Astrocyte of the spinal cord (primary cell): Measurements from ENCODE around the gene CCL5.

Source experiments
- DNase-seq: peaks from one replicate; pipeline ENCODE4 v3.0.0; 2011; ENCODE audit warnings: low read depth, low spot score
- H3K4me3 ChIP-seq: 2 replicates; pipeline ENCODE4 v1.5.1; 2011; ENCODE audit warnings: low read depth, mild to moderate bottlenecking, low read length, moderate library complexity
- in situ Hi-C: cut with HindIII; loops from 2 replicates; pipeline ENCODE4 v1.10.0; 2017; ENCODE audit warnings: low sequenced_read_pairs
- TF ChIP-seq, protein P1 (sequence below): IDR thresholded peaks from 2 replicates; pipeline ENCODE4 v1.5.1; 2012; ENCODE audit warnings: low read depth, mild to moderate bottlenecking, low read length, inconsistent platforms

Gene CCL5

DNA sequence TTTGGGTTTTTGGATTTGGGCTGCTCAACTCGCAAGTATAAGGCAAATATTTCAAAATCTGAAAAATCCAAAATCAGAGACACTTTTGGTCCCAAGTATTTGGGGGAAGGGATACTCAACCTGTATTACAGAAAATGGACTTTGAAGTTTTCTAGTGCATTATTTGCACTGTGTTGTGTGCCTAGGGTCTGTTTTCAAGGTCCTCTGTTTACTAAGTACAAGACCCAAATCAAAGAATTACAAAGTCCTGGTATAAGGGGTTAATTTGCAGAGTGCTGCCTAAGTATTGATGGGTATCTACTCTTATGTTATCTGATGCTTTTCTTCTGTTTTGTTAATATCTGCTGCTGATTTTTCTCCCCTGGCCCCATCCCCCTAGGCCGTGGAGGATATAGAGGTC is 36.5 kb downstream of the CCL5 start:
- no peak overlapping the region for H3K4me3 ChIP-seq
- no peak for DNase-seq
- TF ChIP-seq, protein P1, sequence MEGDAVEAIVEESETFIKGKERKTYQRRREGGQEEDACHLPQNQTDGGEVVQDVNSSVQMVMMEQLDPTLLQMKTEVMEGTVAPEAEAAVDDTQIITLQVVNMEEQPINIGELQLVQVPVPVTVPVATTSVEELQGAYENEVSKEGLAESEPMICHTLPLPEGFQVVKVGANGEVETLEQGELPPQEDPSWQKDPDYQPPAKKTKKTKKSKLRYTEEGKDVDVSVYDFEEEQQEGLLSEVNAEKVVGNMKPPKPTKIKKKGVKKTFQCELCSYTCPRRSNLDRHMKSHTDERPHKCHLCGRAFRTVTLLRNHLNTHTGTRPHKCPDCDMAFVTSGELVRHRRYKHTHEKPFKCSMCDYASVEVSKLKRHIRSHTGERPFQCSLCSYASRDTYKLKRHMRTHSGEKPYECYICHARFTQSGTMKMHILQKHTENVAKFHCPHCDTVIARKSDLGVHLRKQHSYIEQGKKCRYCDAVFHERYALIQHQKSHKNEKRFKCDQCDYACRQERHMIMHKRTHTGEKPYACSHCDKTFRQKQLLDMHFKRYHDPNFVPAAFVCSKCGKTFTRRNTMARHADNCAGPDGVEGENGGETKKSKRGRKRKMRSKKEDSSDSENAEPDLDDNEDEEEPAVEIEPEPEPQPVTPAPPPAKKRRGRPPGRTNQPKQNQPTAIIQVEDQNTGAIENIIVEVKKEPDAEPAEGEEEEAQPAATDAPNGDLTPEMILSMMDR = no peak
- in situ Hi-C loops = no loop called here

DNA sequence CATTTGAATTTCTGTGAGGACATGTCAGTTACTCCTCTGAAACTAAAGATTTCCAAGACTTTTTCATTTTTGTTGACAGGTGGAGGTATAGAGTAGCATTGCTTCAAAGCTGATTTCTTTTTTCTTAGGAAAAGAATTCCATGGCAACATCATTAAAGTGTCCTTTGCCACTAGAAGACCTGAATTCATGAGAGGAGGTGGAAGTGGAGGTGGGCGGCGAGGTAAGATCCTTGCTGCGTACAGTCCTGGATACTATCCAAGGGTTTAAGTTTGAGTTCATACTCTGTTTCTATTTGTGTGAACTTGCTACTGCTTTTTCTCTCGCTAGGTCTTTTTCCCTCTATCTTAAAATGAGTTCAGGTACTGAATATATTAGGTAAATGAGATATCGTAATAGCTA is 37.9 kb downstream of the CCL5 start:
- no peak for DNase-seq
- in situ Hi-C loops = no loop called here
- TF ChIP-seq, protein P1 = no peak
- no peak overlapping the region for H3K4me3 ChIP-seq

DNA sequence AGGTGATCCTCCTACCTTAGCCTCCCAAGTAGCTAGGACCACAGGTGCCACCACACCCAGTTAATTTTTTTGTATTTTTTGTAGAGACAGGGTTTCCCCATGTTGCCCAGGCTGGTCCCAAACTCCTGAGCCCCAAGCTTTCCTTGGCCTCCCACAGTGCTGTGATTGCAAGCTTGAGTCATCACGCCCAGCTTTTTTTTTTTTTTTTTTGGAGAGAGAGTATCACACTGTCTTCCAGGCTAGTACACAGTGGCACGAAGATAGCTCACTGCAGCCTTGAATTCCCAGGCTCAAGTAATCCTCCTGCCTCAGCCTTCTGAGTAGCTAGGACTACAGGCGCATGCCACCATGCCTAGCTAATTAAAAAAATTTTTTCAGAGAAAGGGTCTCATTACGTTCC is 38.7 kb downstream of the CCL5 start:
- DNase-seq = peak; percentile 25
- no peak overlapping the region for H3K4me3 ChIP-seq
- in situ Hi-C loops = no loop called here
- TF ChIP-seq, protein P1 = no peak

DNA sequence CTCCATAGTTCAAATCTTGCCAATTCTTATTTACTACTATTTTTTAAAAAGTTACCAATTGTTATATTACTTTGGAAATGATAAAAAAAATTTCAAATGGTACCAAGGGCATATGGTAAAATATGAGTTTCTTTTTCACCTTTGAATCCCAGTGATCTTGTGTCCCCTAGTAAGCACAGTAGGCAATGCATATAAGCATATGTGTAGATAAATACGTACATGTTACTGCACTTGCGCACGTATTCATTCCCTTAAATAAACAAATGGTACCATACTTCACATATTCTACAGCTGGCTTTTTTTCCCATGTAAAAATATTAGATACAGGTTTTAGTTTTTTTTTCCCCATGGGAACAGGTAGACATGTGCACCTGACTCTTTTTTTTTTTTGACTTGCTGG is 39.1 kb downstream of the CCL5 start:
- TF ChIP-seq, protein P1 = no peak
- no peak for DNase-seq
- in situ Hi-C loops = no loop called here
- H3K4me3 ChIP-seq = no peak overlapping the region

DNA sequence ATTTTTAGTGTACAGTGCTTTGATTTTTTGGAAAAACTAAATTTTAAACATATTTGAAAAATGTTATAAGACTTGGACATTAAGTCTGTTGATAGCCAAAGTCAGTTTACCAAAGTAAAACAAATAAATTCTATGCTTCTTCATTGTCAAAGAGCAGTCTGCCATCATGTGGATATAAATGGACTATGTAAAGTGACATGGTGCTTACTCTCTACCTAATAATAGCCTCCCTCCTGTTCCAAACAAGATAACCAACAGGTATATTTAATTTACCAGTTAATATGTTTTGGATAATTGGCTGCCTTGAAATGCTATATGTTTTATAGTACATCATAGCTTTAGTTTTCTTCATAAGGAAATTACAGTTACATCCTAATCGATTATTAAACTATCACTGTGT is 55.0 kb downstream of the CCL5 start:
- in situ Hi-C loops = no loop called here
- no peak for DNase-seq

More for the DNA sequence above, 55.0 kb downstream of the CCL5 start:
- H3K4me3 ChIP-seq = no peak overlapping the region
- TF ChIP-seq, protein P1 = no peak
